ENCODE data around the gene NEK10.

Gene NEK10

GRCh38 chr3:27080258-27080525 is 289.0 kb downstream of the NEK10 start:
- Histone ChIP-seq H2BK5ac (ENCODE audit: low read depth, low read length, poor library complexity) (no peak overlapping the region), H2BK120ac (ENCODE audit: insufficient read depth, low read length, poor library complexity) (no peak overlapping the region), H4K12ac (ENCODE audit: low read depth, low read length) (no peak overlapping the region), H3K27me3 (ENCODE audit: insufficient read depth, low read length) (no peaks in the 10 kb centered on the region), H3K23ac (ENCODE audit: low read length) (no peak overlapping the region), H3K9me3 (ENCODE audit: insufficient read depth, low read depth, low read length) (no peaks in the 10 kb centered on the region), H3K36me3 (ENCODE audit: control insufficient read depth in 1 of 2, insufficient read depth in 2 of 2, low read length in 2 of 2) (no peaks in the 10 kb centered on the region), H3K4ac (ENCODE audit: low read depth, low read length) (no peak overlapping the region), H3K18ac (ENCODE audit: low read length) (no peak overlapping the region), H3K79me1 (ENCODE audit: low read length) (no peaks in the 10 kb centered on the region), H3K4me3 (ENCODE audit: low read depth, low read length) (no peak overlapping the region), H3K79me2 (ENCODE audit: control insufficient read depth, insufficient read depth, low read length, poor library complexity) (no peaks in the 10 kb centered on the region), H4K8ac (ENCODE audit: low read depth, low read length) (no peak overlapping the region), H2BK12ac (ENCODE audit: low read length) (no peak overlapping the region), H3K27ac (ENCODE audit: low read depth, low read length) (no peak overlapping the region), H4K91ac (ENCODE audit: low read depth, low read length) (no peak overlapping the region), H3K4me1 (ENCODE audit: control insufficient read depth in 1 of 2, insufficient read depth in 2 of 2, low read length in 2 of 2) (peaks cover 8 to 10% of the 10 kb centered on the region in 2 experiments), H3K4me2 (ENCODE audit: low read length) (no peak overlapping the region), H3K14ac (ENCODE audit: low read length) (no peak overlapping the region), H3K9ac (ENCODE audit: low read length) (no peak overlapping the region), H2AFZ (ENCODE audit: insufficient read depth, low read length, poor library complexity) (no peak overlapping the region), H2AK5ac (ENCODE audit: low read length) (no peak overlapping the region)
- DNase-seq, result no peak
- no CpG with 5 or more reads among the region's 2 CpGs for WGBS (ENCODE audit: extremely low coverage, insufficient coverage, insufficient read length)

DNA sequence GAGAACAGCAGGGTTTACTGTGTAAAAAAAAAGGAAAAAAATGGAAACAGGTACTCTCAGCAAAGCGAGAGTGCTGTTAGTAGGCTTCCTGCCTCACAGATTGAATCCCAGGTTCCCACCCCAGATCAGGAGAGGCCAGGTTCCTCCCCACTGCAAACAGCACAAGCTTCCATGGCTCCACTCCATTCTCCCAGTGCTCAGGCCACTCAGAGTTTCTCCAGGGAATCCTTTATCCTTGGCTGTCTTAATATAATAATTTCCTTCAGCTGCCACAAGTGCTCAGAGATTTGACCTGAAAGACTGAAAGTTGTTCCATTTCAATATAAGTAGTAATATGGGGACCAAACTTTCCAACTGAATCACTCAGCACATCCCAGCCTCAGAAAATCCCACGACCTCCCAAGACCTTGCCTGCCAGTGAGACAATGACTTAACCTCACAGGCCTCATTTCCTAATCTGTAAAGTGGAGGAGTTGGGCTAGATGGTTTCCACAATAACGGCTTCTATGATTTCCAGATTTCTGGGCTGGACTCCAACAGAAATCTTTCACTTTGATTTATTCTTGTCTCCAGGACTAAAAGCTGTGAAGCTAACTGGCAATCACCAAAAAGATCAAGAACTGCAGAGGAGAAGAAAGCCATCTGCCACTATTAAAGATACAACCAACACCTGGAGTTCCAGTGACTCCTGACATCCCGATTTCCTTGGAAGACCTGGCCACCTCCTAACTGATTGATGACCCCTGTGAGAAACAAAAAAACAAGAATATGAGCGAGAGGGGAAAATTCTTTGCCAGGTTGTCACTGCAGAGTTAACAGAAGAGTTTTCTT is 289.5 kb downstream of the NEK10 start:
- Histone ChIP-seq H2BK12ac (ENCODE audit: low read length) (no peak overlapping the region), H3K27ac (ENCODE audit: low read depth, low read length) (no peak overlapping the region), H3K4me1 (ENCODE audit: control insufficient read depth in 1 of 2, insufficient read depth in 2 of 2, low read length in 2 of 2) (peaks cover 8 to 10% of the 10 kb centered on the region in 2 experiments), H3K4me2 (ENCODE audit: low read length) (no peak overlapping the region), H4K12ac (ENCODE audit: low read depth, low read length) (no peak overlapping the region), H2BK120ac (ENCODE audit: insufficient read depth, low read length, poor library complexity) (no peak overlapping the region), H3K9ac (ENCODE audit: low read length) (no peak overlapping the region), H3K9me3 (ENCODE audit: insufficient read depth, low read depth, low read length) (no peaks in the 10 kb centered on the region), H3K27me3 (ENCODE audit: insufficient read depth, low read length) (no peaks in the 10 kb centered on the region), H3K4me3 (ENCODE audit: low read depth, low read length) (no peak overlapping the region), H3K79me1 (ENCODE audit: low read length) (no peaks in the 10 kb centered on the region), H3K79me2 (ENCODE audit: control insufficient read depth, insufficient read depth, low read length, poor library complexity) (no peaks in the 10 kb centered on the region), H3K23ac (ENCODE audit: low read length) (no peak overlapping the region), H2AFZ (ENCODE audit: insufficient read depth, low read length, poor library complexity) (no peak overlapping the region), H3K18ac (ENCODE audit: low read length) (no peak overlapping the region), H4K8ac (ENCODE audit: low read depth, low read length) (no peak overlapping the region), H3K36me3 (ENCODE audit: control insufficient read depth in 1 of 2, insufficient read depth in 2 of 2, low read length in 2 of 2) (no peaks in the 10 kb centered on the region), H2AK5ac (ENCODE audit: low read length) (no peak overlapping the region), H3K14ac (ENCODE audit: low read length) (no peak overlapping the region), H3K4ac (ENCODE audit: low read depth, low read length) (no peak overlapping the region), H2BK5ac (ENCODE audit: low read depth, low read length, poor library complexity) (no peak overlapping the region), H4K91ac (ENCODE audit: low read depth, low read length) (no peak overlapping the region)
- no CpG with 5 or more reads among the region's 5 CpGs for WGBS (ENCODE audit: extremely low coverage, insufficient coverage, insufficient read length)
- no peak for DNase-seq

DNA sequence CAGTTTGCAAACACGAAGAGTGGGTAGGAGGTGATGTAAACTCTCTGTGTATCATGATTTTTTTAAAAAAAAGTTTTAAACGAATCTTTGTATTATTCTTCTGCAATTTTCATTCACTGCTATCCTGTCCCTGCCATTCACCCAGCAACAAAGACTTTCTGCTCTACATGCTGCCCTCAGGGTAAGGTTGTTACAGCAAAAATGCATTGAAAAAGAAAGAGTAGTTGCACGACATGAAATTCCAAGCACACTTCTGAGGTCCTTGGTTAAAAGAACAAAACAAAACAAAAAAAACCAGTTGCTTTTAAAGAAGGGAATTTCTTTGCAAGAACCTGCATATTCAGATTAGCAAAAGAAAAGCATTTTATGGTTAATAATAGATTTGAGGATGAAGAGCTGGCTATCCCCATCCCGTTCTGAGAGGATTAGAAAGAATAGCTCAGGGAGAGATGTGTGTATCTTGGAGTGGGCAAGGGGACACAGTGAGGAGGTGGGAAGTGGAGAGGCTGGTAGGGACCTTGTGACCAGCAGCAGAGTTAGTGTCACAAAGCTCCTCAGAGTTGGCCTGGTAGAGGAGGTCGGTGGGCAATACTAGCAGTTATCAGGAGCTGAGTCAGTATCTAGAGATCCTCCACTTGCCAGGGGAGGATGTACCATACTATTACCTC is 290.8 kb downstream of the NEK10 start:
- no peak overlapping the region for H3K9ac ChIP-seq (ENCODE audit: low read length)
- H3K27ac ChIP-seq (ENCODE audit: low read depth, low read length), result no peak overlapping the region
- no peaks in the 10 kb centered on the region for H3K79me2 ChIP-seq (ENCODE audit: control insufficient read depth, insufficient read depth, low read length, poor library complexity)
- no peak overlapping the region for H4K8ac ChIP-seq (ENCODE audit: low read depth, low read length)
- no peaks in the 10 kb centered on the region for H3K27me3 ChIP-seq (ENCODE audit: insufficient read depth, low read length)
- H3K23ac ChIP-seq (ENCODE audit: low read length), result no peak overlapping the region
- H3K4me3 ChIP-seq (ENCODE audit: low read depth, low read length), result no peak overlapping the region
- H4K12ac ChIP-seq (ENCODE audit: low read depth, low read length), result no peak overlapping the region
- H3K14ac ChIP-seq (ENCODE audit: low read length), result no peak overlapping the region
- no peak overlapping the region for H3K18ac ChIP-seq (ENCODE audit: low read length)
- no peak overlapping the region for H2BK120ac ChIP-seq (ENCODE audit: insufficient read depth, low read length, poor library complexity)
- H3K36me3 ChIP-seq (ENCODE audit: control insufficient read depth in 1 of 2, insufficient read depth in 2 of 2, low read length in 2 of 2), result no peaks in the 10 kb centered on the region
- WGBS (ENCODE audit: extremely low coverage, insufficient coverage, insufficient read length), result no CpG with 5 or more reads among the region's 5 CpGs
- H3K4me2 ChIP-seq (ENCODE audit: low read length), result no peak overlapping the region
- H2BK12ac ChIP-seq (ENCODE audit: low read length), result no peak overlapping the region
- no peak for DNase-seq
- H3K4me1 ChIP-seq (ENCODE audit: control insufficient read depth in 1 of 2, insufficient read depth in 2 of 2, low read length in 2 of 2), result peaks cover 8 to 10% of the 10 kb centered on the region in 2 experiments
- H2BK5ac ChIP-seq (ENCODE audit: low read depth, low read length, poor library complexity), result no peak overlapping the region
- no peak overlapping the region for H3K4ac ChIP-seq (ENCODE audit: low read depth, low read length)
- no peak overlapping the region for H4K91ac ChIP-seq (ENCODE audit: low read depth, low read length)
- H2AFZ ChIP-seq (ENCODE audit: insufficient read depth, low read length, poor library complexity), result no peak overlapping the region
- no peaks in the 10 kb centered on the region for H3K9me3 ChIP-seq (ENCODE audit: insufficient read depth, low read depth, low read length)
- no peaks in the 10 kb centered on the region for H3K79me1 ChIP-seq (ENCODE audit: low read length)
- H2AK5ac ChIP-seq (ENCODE audit: low read length), result no peak overlapping the region

DNA sequence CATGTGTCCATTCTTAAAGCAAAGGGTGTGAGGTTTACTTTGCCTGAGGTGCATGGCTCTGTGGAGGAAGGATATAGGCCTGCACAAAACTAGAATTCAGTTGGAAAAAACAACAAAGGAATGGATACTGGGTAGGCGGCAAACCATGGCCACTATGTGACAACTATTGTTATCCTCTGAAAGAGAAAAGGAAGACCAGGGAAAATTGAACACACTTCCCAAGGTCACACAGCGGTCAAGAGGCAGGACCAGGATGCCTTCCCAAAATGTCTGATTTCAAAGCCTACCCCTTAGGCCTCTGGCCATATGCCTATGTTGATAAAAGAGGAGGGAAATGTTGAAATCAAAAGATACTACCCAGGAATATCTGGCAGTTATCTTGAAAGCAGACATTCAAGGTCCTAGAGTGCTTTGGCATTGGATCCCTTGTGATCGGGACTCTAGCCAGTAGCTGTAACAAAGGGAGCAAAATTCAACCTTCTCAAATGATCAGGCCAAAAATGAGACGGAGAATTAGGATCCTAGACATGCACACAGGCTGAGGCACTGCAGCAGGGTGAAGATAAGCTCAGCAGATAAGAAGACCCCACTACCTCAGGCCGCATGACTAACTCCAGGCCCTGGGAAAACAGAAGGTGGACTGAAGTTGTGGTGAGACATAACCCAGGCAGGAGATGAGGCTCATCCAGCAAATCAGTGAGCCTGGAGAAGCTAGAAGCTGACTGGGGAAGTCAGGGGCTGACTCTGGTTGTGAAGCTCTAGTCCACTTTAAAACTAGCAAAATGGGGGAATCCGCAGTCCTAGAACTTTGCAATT is 292.2 kb downstream of the NEK10 start:
- no peak overlapping the region for H4K91ac ChIP-seq (ENCODE audit: low read depth, low read length)
- no peak overlapping the region for H3K9ac ChIP-seq (ENCODE audit: low read length)
- no peak overlapping the region for H3K23ac ChIP-seq (ENCODE audit: low read length)
- no peak overlapping the region for H3K4ac ChIP-seq (ENCODE audit: low read depth, low read length)
- H3K14ac ChIP-seq (ENCODE audit: low read length), result no peak overlapping the region
- no peaks in the 10 kb centered on the region for H3K79me1 ChIP-seq (ENCODE audit: low read length)
- no peak overlapping the region for H2BK5ac ChIP-seq (ENCODE audit: low read depth, low read length, poor library complexity)
- DNase-seq, result no peak
- H2BK120ac ChIP-seq (ENCODE audit: insufficient read depth, low read length, poor library complexity), result no peak overlapping the region
- no peaks in the 10 kb centered on the region for H3K79me2 ChIP-seq (ENCODE audit: control insufficient read depth, insufficient read depth, low read length, poor library complexity)
- H3K4me2 ChIP-seq (ENCODE audit: low read length), result no peak overlapping the region
- H3K36me3 ChIP-seq (ENCODE audit: control insufficient read depth in 1 of 2, insufficient read depth in 2 of 2, low read length in 2 of 2), result no peaks in the 10 kb centered on the region
- no peak overlapping the region for H3K4me3 ChIP-seq (ENCODE audit: low read depth, low read length)
- no peak overlapping the region for H4K12ac ChIP-seq (ENCODE audit: low read depth, low read length)
- H4K8ac ChIP-seq (ENCODE audit: low read depth, low read length), result no peak overlapping the region
- H2BK12ac ChIP-seq (ENCODE audit: low read length), result no peak overlapping the region
- no peak overlapping the region for H3K18ac ChIP-seq (ENCODE audit: low read length)
- no peak overlapping the region for H2AK5ac ChIP-seq (ENCODE audit: low read length)
- peaks cover 8 to 10% of the 10 kb centered on the region in 2 experiments for H3K4me1 ChIP-seq (ENCODE audit: control insufficient read depth in 1 of 2, insufficient read depth in 2 of 2, low read length in 2 of 2)
- H2AFZ ChIP-seq (ENCODE audit: insufficient read depth, low read length, poor library complexity), result no peak overlapping the region
- H3K27ac ChIP-seq (ENCODE audit: low read depth, low read length), result no peak overlapping the region
- no CpG with 5 or more reads among the region's 6 CpGs for WGBS (ENCODE audit: extremely low coverage, insufficient coverage, insufficient read length)
- H3K9me3 ChIP-seq (ENCODE audit: insufficient read depth, low read depth, low read length), result no peaks in the 10 kb centered on the region
- H3K27me3 ChIP-seq (ENCODE audit: insufficient read depth, low read length), result no peaks in the 10 kb centered on the region
